RCC 7860 (cell line): ENCODE results near the gene DENND1A.
A peak's percentile ranks its signal among the peaks of the same experiment; 100 is the strongest.

Experiments used
- DNase-seq: peaks from one replicate; pipeline ENCODE4 v3.0.0-alpha.2; 2015; ENCODE audit warnings: low spot score
- FAIRE-seq: peaks from 2 replicates; lab custom pipeline; 2012; peaks lifted over from hg19 to GRCh38; lab: Jason Lieb, UNC

DENND1A gene

GRCh38 chr9:123599781-123600180 is 330.1 kb downstream of the DENND1A start:
- FAIRE-seq (no peak), DNase-seq (no peak)

- FAIRE-seq, result no peak
These were observed 331.9 kb downstream of the DENND1A start for GRCh38 chr9:123597876-123598556.

GRCh38 chr9:123597048-123597447 is 332.9 kb downstream of the DENND1A start:
- DNase-seq (no peak), FAIRE-seq (no peak)

More at GRCh38 chr9:123597876-123598556, 331.9 kb downstream of the DENND1A start:
- DNase-seq, result no peak

- FAIRE-seq, result no peak
These were observed 338.6 kb downstream of the DENND1A start for GRCh38 chr9:123591283-123591682.

GRCh38 chr9:123590499-123590898 is 339.4 kb downstream of the DENND1A start:
- FAIRE-seq (no peak), DNase-seq (no peak)

More at GRCh38 chr9:123591283-123591682, 338.6 kb downstream of the DENND1A start:
- DNase-seq, result no peak

- DNase-seq (no peak), FAIRE-seq (no peak)
These were observed 340.3 kb downstream of the DENND1A start for GRCh38 chr9:123589361-123590239.

- FAIRE-seq, result no peak
- DNase-seq, result no peak
These were observed 343.7 kb downstream of the DENND1A start for GRCh38 chr9:123586275-123586674.

- no peak for DNase-seq
- no peak for FAIRE-seq
These were observed 345.4 kb downstream of the DENND1A start for GRCh38 chr9:123584202-123585176.

- no peak for FAIRE-seq
- no peak for DNase-seq
These were observed 346.3 kb downstream of the DENND1A start for GRCh38 chr9:123583646-123584045.

- FAIRE-seq, result no peak
These were observed 358.7 kb downstream of the DENND1A start for GRCh38 chr9:123571240-123571639.

GRCh38 chr9:123568691-123569688 is 360.9 kb downstream of the DENND1A start:
- no peak for DNase-seq
- no peak for FAIRE-seq

More at GRCh38 chr9:123571240-123571639, 358.7 kb downstream of the DENND1A start:
- DNase-seq, result no peak

GRCh38 chr9:123567013-123567412 is 362.9 kb downstream of the DENND1A start:
- FAIRE-seq (no peak), DNase-seq (no peak)

GRCh38 chr9:123564652-123565051 is 365.3 kb downstream of the DENND1A start:
- FAIRE-seq (no peak), DNase-seq (no peak)

GRCh38 chr9:123562844-123563346 is 367.0 kb downstream of the DENND1A start:
- peak; percentile 82 for DNase-seq
- peak; percentile 80 for FAIRE-seq

- DNase-seq, result no peak
- FAIRE-seq, result no peak
These were observed 368.9 kb downstream of the DENND1A start for GRCh38 chr9:123561046-123561445.

- FAIRE-seq (no peak), DNase-seq (peak; percentile 51)
These were observed 373.2 kb downstream of the DENND1A start for GRCh38 chr9:123556464-123557435.

- no peak for FAIRE-seq
- no peak for DNase-seq
These were observed 374.3 kb downstream of the DENND1A start for GRCh38 chr9:123555646-123556045.

- DNase-seq, result no peak
- no peak for FAIRE-seq
These were observed 377.4 kb downstream of the DENND1A start for GRCh38 chr9:123552530-123552929.
